H1 (cell line): ENCODE data around the gene CLCF1. TPM values are rescaled to one million over a fixed set of nuclear protein-coding genes. Genes with fewer than 3 reads are reported as not detected.

ENCODE experiments used
- BACH1 ChIP-seq: IDR thresholded peaks from 2 replicates; pipeline ENCODE4 v1.6.1; 2012; ENCODE audit warnings: low read length, improper control_type of control experiment
- CHD1 ChIP-seq: IDR thresholded peaks from 2 replicates; pipeline ENCODE4 v1.6.1; 2012; ENCODE audit warnings: low read depth, low read length, improper control_type of control experiment
- CHD2 ChIP-seq: IDR thresholded peaks from 2 replicates; pipeline ENCODE4 v1.6.1; 2012; ENCODE audit warnings: low read length, improper control_type of control experiment
- GTF2F1 ChIP-seq: IDR thresholded peaks from 2 replicates; pipeline ENCODE4 v1.6.1; 2012; ENCODE audit warnings: low read depth, low read length, improper control_type of control experiment, borderline replicate concordance
- KDM1A ChIP-seq: fragments of 200-600, 300-600 bp; sonication (generic); IDR thresholded peaks from 2 replicates; pipeline ENCODE4 v1.7.1; 2016; ENCODE audit warnings: mild to moderate bottlenecking, low read length, borderline replicate concordance
- NRF1 ChIP-seq: IDR thresholded peaks from 2 replicates; pipeline ENCODE4 v1.6.1; 2011; ENCODE audit warnings: mild to moderate bottlenecking, low read depth, low read length, improper control_type of control experiment
- POLR2A ChIP-seq, 2 experiments: IDR thresholded peaks; 1 replicate in 1 of 2; 2 replicates in 1 of 2; pipeline ENCODE4 v1.6.1; 2011; ENCODE audit warnings: low read depth in 2 of 2, low read length in 2 of 2, mild to moderate bottlenecking in 2 of 2; ENCODE audit errors: control extremely low read depth in 1 of 2
- POU5F1 ChIP-seq: IDR thresholded peaks from 2 replicates; pipeline ENCODE4 v1.6.1; 2011; ENCODE audit warnings: low read depth, mild to moderate bottlenecking, low read length, moderate library complexity
- RBBP5 ChIP-seq: IDR thresholded peaks from 2 replicates; pipeline ENCODE4 v1.7.1; 2012; ENCODE audit warnings: low read depth, mild to moderate bottlenecking, inconsistent platforms, low read length, moderate library complexity, borderline replicate concordance
- RXRA ChIP-seq: IDR thresholded peaks from 2 replicates; pipeline ENCODE4 v1.6.1; 2011; ENCODE audit warnings: low read depth, mild to moderate bottlenecking, low read length, moderate library complexity; ENCODE audit not compliant: insufficient read depth
- SP4 ChIP-seq: IDR thresholded peaks from 2 replicates; pipeline ENCODE4 v1.6.1; 2012; ENCODE audit warnings: low read length, inconsistent platforms
- TBP ChIP-seq: IDR thresholded peaks from 2 replicates; pipeline ENCODE4 v1.6.1; 2011; ENCODE audit warnings: low read depth, low read length, improper control_type of control experiment
- YY1 ChIP-seq: IDR thresholded peaks from 2 replicates; pipeline ENCODE4 v1.6.1; 2011; ENCODE audit warnings: low read depth, mild to moderate bottlenecking, low read length
- polyA plus RNA-seq, 7 experiments: library from polyadenylated mRNA; depleted of rRNA in 3 of 7; stranded (reverse) in 5 of 7; unstranded in 2 of 7; fragments of >200 nt in 5 of 7; fragments of 200-250 nt in 2 of 7; gene quantifications; 1 replicate in 5 of 7; 2 replicates in 1 of 7; 4 replicates in 1 of 7; pipeline versions ENCODE4 v1.2.1 to v1.2.3, GENCODE V29; 2011 to 2013; ENCODE audit warnings: missing spikeins in 2 of 7, mixed read lengths in 2 of 7
- total RNA-seq: library from RNA; stranded (reverse); fragmentation: NEBNext Ultra II Directional; extraction: Animal tissue kit (Norgen Biotek cat#: 25700); gene quantifications from 2 replicates; pipeline ENCODE4 v1.2.1, GENCODE V29; 2021

Gene CLCF1
- total and polyA plus RNA-seq, 2 of the 8 experiments (the other 6 are each of a cell fraction or from before 2014, with no cell fraction given) = 0.32 to 1.2 TPM

DNA sequence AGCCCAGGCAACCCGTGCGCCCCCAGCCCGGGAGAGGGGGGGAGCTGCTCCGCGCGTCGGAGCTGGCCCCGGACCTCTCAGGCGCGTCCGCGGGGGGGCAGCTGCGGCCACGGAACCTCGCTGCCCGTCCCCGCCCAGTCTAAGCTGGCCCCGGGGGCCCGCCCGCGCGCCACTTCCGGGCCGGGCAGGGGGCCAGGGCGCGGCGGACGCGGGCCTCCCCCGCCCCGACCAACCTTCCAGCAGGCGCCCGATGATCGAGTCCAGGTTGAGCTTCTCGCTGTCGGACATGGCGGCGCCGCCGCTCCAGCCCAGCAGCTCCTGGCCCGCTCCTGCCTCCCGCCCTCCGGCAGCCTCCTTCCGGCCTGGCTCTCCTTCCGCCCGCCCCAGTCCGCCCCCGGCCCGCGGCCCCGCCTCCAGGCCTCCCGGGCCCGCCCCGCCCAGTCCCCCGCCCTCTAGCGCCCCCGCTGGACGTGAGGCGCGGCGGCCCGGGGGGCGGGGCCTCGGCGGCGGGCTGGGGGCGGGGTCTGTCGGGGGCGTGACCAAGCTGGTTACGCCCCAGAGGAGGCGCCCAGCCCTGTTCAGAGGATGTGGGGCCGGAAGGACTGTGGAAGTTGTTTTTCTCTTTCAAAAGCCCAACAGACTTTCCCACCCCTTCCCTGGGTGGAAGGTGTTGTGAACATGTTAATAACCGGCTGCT lies 28.2 kb upstream of the CLCF1 start, which contains the start of gene PPP1CA (continued):
- TF ChIP-seq YY1 (peak; percentile 80; the same call in 1 of the 2 replicates), CHD2 (no peak), RBBP5 (0 out of 2 replicates have a peak, but pooled peaks have one; percentile 6), CHD1 (no peak), POU5F1 (no peak), SP4 (no peak), KDM1A (no peak), NRF1 (no peak), GTF2F1 (no peak), POLR2A (IDR thresholded peaks at IDR 0.05; ENCODE audit: control extremely low read depth in 1 of 2, low read depth in 2 of 2, low read length in 2 of 2) (peak in 1 of 2 experiments; percentile 72; a peak in 1 of 3 replicates), RXRA (no peak), TBP (no peak), BACH1 (no peak)
